Parathyroid adenoma (tissue), 2 donors: ENCODE measurements around the gene CAV3.

Source experiments
- H2AFZ ChIP-seq: fragments of 300-600 bp; sonication (generic); one replicate; pipeline ENCODE4 v1.7.0; 2017; ENCODE audit warnings: antibody characterized with exemption, mild to moderate bottlenecking
- H3K27ac ChIP-seq: fragments of 300-600 bp; sonication (generic); one replicate; pipeline ENCODE4 v1.7.0; 2017
- H3K27me3 ChIP-seq: fragments of 300-600 bp; sonication (generic); one replicate; pipeline ENCODE4 v1.7.0; 2017; ENCODE audit warnings: low read length; ENCODE audit not compliant: control insufficient read depth, insufficient read depth
- H3K36me3 ChIP-seq: fragments of 300-600 bp; sonication (generic); one replicate; pipeline ENCODE4 v1.7.0; 2017; ENCODE audit warnings: low read length; ENCODE audit not compliant: control insufficient read depth, insufficient read depth
- H3K4me1 ChIP-seq: fragments of 300-600 bp; sonication (generic); one replicate; pipeline ENCODE4 v1.7.0; 2017; ENCODE audit warnings: control low read depth
- H3K4me2 ChIP-seq: fragments of 300-600 bp; sonication (generic); one replicate; pipeline ENCODE4 v1.7.0; 2017; ENCODE audit warnings: low read length
- H3K4me3 ChIP-seq: fragments of 300-600 bp; sonication (generic); one replicate; pipeline ENCODE4 v1.7.0; 2017; ENCODE audit warnings: low read depth, low read length
- H3K79me2 ChIP-seq: fragments of 300-600 bp; sonication (generic); one replicate; pipeline ENCODE4 v1.7.0; 2017; ENCODE audit warnings: control low read depth
- H3K9ac ChIP-seq: fragments of 300-600 bp; sonication (generic); one replicate; pipeline ENCODE4 v1.7.0; 2017; ENCODE audit warnings: mild to moderate bottlenecking
- H3K9me3 ChIP-seq: fragments of 300-600 bp; sonication (generic); one replicate; pipeline ENCODE4 v1.7.0; 2017; ENCODE audit warnings: low read length; ENCODE audit not compliant: control insufficient read depth
- CTCF ChIP-seq: fragments of 300-600 bp; sonication (generic); IDR thresholded peaks from one replicate; pipeline ENCODE4 v1.7.0; 2017; ENCODE audit warnings: antibody characterized with exemption, mild to moderate bottlenecking
- donor health status: primary hyperparathyroidism.

The CAV3 gene

GRCh38 chr3:8741581-8742261, 8.1 kb downstream of the CAV3 start:
- Histone ChIP-seq H3K36me3 (no peaks in the 10 kb centered on the region), H3K4me1 (no peaks in the 10 kb centered on the region), H3K27ac (no peak overlapping the region), H3K4me3 (no peak overlapping the region), H2AFZ (no peak overlapping the region), H3K79me2 (no peaks in the 10 kb centered on the region), H3K9me3 (no peaks in the 10 kb centered on the region), H3K9ac (no peak overlapping the region), H3K4me2 (no peak overlapping the region), H3K27me3 (no peaks in the 10 kb centered on the region)
- no peak for TF ChIP-seq CTCF

GRCh38 chr3:8743021-8743601, 9.5 kb downstream of the CAV3 start:
- no peaks in the 10 kb centered on the region for H3K79me2 ChIP-seq
- H3K4me3 ChIP-seq = no peak overlapping the region
- TF ChIP-seq CTCF = no peak
- H3K4me1 ChIP-seq = no peaks in the 10 kb centered on the region
- H3K9ac ChIP-seq = no peak overlapping the region
- H3K27me3 ChIP-seq = no peaks in the 10 kb centered on the region
- H3K36me3 ChIP-seq = no peaks in the 10 kb centered on the region
- no peaks in the 10 kb centered on the region for H3K9me3 ChIP-seq
- H3K4me2 ChIP-seq = no peak overlapping the region
- H2AFZ ChIP-seq = no peak overlapping the region
- H3K27ac ChIP-seq = no peak overlapping the region

GRCh38 chr3:8743911-8744310, 10.3 kb downstream of the CAV3 start:
- Histone ChIP-seq H2AFZ (no peak overlapping the region), H3K36me3 (no peaks in the 10 kb centered on the region), H3K9me3 (no peaks in the 10 kb centered on the region), H3K4me2 (no peak overlapping the region), H3K27ac (no peak overlapping the region), H3K27me3 (no peaks in the 10 kb centered on the region), H3K79me2 (no peaks in the 10 kb centered on the region), H3K9ac (no peak overlapping the region), H3K4me1 (no peaks in the 10 kb centered on the region), H3K4me3 (no peak overlapping the region)
- TF ChIP-seq CTCF = no peak

GRCh38 chr3:8745619-8746370, 12.2 kb downstream of the CAV3 start:
- no peaks in the 10 kb centered on the region for H3K79me2 ChIP-seq

More at GRCh38 chr3:8745619-8746370, 12.2 kb downstream of the CAV3 start:
- Histone ChIP-seq H3K9ac (no peak overlapping the region), H3K4me3 (no peak overlapping the region), H3K36me3 (no peaks in the 10 kb centered on the region), H3K27ac (no peak overlapping the region), H3K27me3 (no peaks in the 10 kb centered on the region), H2AFZ (no peak overlapping the region), H3K4me1 (no peaks in the 10 kb centered on the region), H3K9me3 (no peaks in the 10 kb centered on the region), H3K4me2 (no peak overlapping the region)
- TF ChIP-seq CTCF = no peak
